GM10847 (cell line): ENCODE results near the gene RHOC.
A peak's percentile ranks its signal among the peaks of the same experiment; 100 is the strongest.

ENCODE experiments used
- POLR2A ChIP-seq: IDR thresholded peaks from 2 replicates; pipeline ENCODE4 v1.6.1; 2011; ENCODE audit not compliant: insufficient read length; ENCODE audit errors: extremely low read depth

The RHOC gene

GRCh38 chr1:112704934-112705627 is 1.8 kb downstream of the RHOC start:
- TF ChIP-seq POLR2A, result peak; percentile 42

- TF ChIP-seq POLR2A, result no peak
Observed at GRCh38 chr1:112704391-112704933, 2.5 kb downstream of the RHOC start.

- no peak for TF ChIP-seq POLR2A
Observed at GRCh38 chr1:112703706-112704105, 3.2 kb downstream of the RHOC start.

- no peak for TF ChIP-seq POLR2A
Observed at GRCh38 chr1:112702420-112703261, 4.3 kb downstream of the RHOC start.

GRCh38 chr1:112702067-112702395 is 4.9 kb downstream of the RHOC start:
- no peak for TF ChIP-seq POLR2A

- no peak for TF ChIP-seq POLR2A
Observed at GRCh38 chr1:112701227-112702066, 5.5 kb downstream of the RHOC start.

GRCh38 chr1:112700290-112701226 is 6.4 kb downstream of the RHOC start:
- no peak for TF ChIP-seq POLR2A

- TF ChIP-seq POLR2A, result no peak
Observed at GRCh38 chr1:112699425-112700144, 7.3 kb downstream of the RHOC start.

GRCh38 chr1:112698366-112699310 is 8.3 kb downstream of the RHOC start:
- no peak for TF ChIP-seq POLR2A

GRCh38 chr1:112697781-112698201 is 9.1 kb downstream of the RHOC start:
- TF ChIP-seq POLR2A, result no peak

GRCh38 chr1:112696578-112697314 is 10.2 kb downstream of the RHOC start:
- no peak for TF ChIP-seq POLR2A

- TF ChIP-seq POLR2A, result no peak
Observed at GRCh38 chr1:112695276-112695675, 11.7 kb downstream of the RHOC start.
